ENCODE results near the gene NACAD.

Gene NACAD

DNA sequence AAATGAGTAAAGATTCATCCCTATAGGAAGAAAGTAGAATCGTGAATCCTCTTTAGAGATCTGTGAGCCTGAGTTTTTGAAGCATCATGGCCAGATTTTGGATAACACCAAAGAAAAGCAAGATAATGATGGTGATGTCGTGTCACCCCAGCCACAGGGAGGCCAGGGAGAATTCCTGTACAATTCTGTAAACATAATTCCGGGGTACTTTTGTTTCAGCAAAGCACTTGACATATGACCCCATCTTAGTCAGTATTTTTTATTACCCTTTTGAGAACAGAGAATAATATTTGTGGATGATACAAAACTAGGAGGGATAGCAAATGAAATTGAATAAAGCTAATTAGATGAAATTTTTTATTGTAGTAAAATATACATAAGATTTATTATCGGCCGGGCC lies 33.8 kb downstream of the NACAD start:
- DNase-seq (ENCODE audit: low read depth), result no peak
- H3K4me3 ChIP-seq (ENCODE audit: low read depth, low read length), result no peak overlapping the region
- in situ Hi-C loops (cut with HindIII; ENCODE audit: low sequenced_read_pairs), result no loop called here
- TF ChIP-seq CTCF (IDR thresholded peaks at IDR 0.05; ENCODE audit: low read depth, low read length, missing control alignments), result no peak

- H3K4me3 ChIP-seq (ENCODE audit: low read depth, low read length), result no peak overlapping the region
- TF ChIP-seq CTCF (IDR thresholded peaks at IDR 0.05; ENCODE audit: low read depth, low read length, missing control alignments), result no peak
- in situ Hi-C loops (cut with HindIII; ENCODE audit: low sequenced_read_pairs), result no loop called here
- no peak for DNase-seq (ENCODE audit: low read depth)
Measured at GRCh38 chr7:45054442-45054841, 34.3 kb downstream of the NACAD start.

DNA sequence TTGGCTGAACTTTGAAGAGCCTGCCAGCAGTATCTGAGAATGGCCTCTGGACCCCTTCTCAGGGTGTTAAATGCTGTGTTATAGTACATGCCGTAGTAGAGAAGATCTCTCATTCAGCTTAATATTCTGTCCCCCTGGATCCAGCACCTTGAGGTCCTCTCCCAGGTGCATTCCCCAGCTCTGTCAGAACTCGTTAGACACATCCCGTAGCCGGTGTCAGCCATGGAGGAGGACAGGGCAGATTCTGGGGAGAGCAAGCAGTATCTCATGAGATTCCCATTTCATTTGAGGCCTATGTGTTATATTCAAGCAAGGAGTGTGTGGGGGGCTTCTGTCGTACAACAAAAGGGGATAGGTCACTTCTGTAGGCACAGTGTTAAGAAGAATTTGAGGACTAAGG lies 34.8 kb downstream of the NACAD start:
- in situ Hi-C loops (cut with HindIII; ENCODE audit: low sequenced_read_pairs), result no loop called here
- DNase-seq (ENCODE audit: low read depth), result no peak
- no peak overlapping the region for H3K4me3 ChIP-seq (ENCODE audit: low read depth, low read length)
- no peak for TF ChIP-seq CTCF (IDR thresholded peaks at IDR 0.05; ENCODE audit: low read depth, low read length, missing control alignments)

DNA sequence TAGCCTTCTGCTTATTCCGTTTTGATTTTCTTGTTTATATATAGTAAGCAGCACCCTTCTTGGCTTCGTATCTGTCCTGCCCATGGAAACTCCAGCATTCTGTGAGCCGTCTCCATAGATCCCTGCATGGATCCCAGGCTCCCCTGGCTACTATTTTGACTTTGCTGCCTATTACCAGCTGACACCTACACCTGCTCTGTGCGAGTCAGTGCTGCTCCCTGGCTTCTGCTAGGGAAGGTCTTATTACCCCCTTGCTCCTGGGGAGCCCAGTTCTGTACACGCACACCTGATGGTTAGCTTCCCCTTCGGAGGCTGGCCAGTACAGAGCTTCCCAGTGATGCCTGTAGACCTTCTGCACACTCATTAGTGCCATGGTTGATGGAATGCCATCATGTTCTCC lies 35.4 kb downstream of the NACAD start:
- DNase-seq (ENCODE audit: low read depth), result no peak
- no peak for TF ChIP-seq CTCF (IDR thresholded peaks at IDR 0.05; ENCODE audit: low read depth, low read length, missing control alignments)
- in situ Hi-C loops (cut with HindIII; ENCODE audit: low sequenced_read_pairs), result no loop called here
- no peak overlapping the region for H3K4me3 ChIP-seq (ENCODE audit: low read depth, low read length)

DNA sequence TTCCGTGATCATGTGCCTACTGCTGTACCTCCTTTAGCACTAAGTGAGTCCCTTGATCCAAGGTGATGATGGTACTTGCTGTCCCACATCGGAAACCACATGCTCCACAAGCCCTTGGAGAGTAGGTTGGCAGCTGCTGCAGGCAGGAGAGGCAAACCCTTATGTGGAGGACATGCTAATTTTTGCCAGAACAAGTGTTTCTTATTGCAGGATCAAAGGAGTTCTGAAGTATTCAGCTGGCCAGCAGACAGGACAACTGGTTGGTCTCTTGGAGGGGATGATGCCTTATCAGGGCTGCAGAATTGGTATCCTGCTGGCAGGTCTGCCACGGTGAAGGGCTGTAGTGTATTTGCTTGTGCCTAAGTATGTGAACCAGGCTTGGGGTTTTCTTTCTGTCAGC lies 36.8 kb downstream of the NACAD start:
- no peak for DNase-seq (ENCODE audit: low read depth)
- TF ChIP-seq CTCF (IDR thresholded peaks at IDR 0.05; ENCODE audit: low read depth, low read length, missing control alignments), result no peak
- no peak overlapping the region for H3K4me3 ChIP-seq (ENCODE audit: low read depth, low read length)
- in situ Hi-C loops (cut with HindIII; ENCODE audit: low sequenced_read_pairs), result no loop called here

- no peak for DNase-seq (ENCODE audit: low read depth)
- in situ Hi-C loops (cut with HindIII; ENCODE audit: low sequenced_read_pairs), result no loop called here
- H3K4me3 ChIP-seq (ENCODE audit: low read depth, low read length), result no peak overlapping the region
- no peak for TF ChIP-seq CTCF (IDR thresholded peaks at IDR 0.05; ENCODE audit: low read depth, low read length, missing control alignments)
Measured at GRCh38 chr7:45050198-45050597, 38.6 kb downstream of the NACAD start.

- in situ Hi-C loops (cut with HindIII; ENCODE audit: low sequenced_read_pairs), result no loop called here
- DNase-seq (ENCODE audit: low read depth), result no peak
- H3K4me3 ChIP-seq (ENCODE audit: low read depth, low read length), result no peak overlapping the region
- no peak for TF ChIP-seq CTCF (IDR thresholded peaks at IDR 0.05; ENCODE audit: low read depth, low read length, missing control alignments)
Measured at GRCh38 chr7:45048748-45049147, 40.0 kb downstream of the NACAD start.

All from astrocyte of the cerebellum (primary cell).